ENCODE measurements around the gene VAT1L.

VAT1L gene

GRCh38 chr16:77834635-77835540, 46.5 kb downstream of the VAT1L start:
- DNase-seq (ENCODE audit: low read depth), result no peak

GRCh38 chr16:77836801-77837200, 48.4 kb downstream of the VAT1L start:
- no peak for DNase-seq (ENCODE audit: low read depth)

- DNase-seq (ENCODE audit: low read depth), result no peak
Observed at GRCh38 chr16:77838597-77839255, 50.4 kb downstream of the VAT1L start.

GRCh38 chr16:77840093-77840492, 51.7 kb downstream of the VAT1L start:
- no peak for DNase-seq (ENCODE audit: low read depth)

GRCh38 chr16:77840673-77841501, 52.5 kb downstream of the VAT1L start:
- no peak for DNase-seq (ENCODE audit: low read depth)

GRCh38 chr16:77841502-77841763, 53.1 kb downstream of the VAT1L start:
- DNase-seq (ENCODE audit: low read depth), result no peak

- DNase-seq (ENCODE audit: low read depth), result no peak
Observed at GRCh38 chr16:77842468-77842867, 54.1 kb downstream of the VAT1L start.

GRCh38 chr16:77843405-77843804, 55.0 kb downstream of the VAT1L start:
- DNase-seq (ENCODE audit: low read depth), result no peak

- no peak for DNase-seq (ENCODE audit: low read depth)
Observed at GRCh38 chr16:77844801-77845200, 56.4 kb downstream of the VAT1L start.

- no peak for DNase-seq (ENCODE audit: low read depth)
Observed at GRCh38 chr16:77849646-77850258, 61.4 kb downstream of the VAT1L start.

GRCh38 chr16:77850636-77851333, 62.4 kb downstream of the VAT1L start:
- no peak for DNase-seq (ENCODE audit: low read depth)

- no peak for DNase-seq (ENCODE audit: low read depth)
Observed at GRCh38 chr16:77853161-77853560, 64.8 kb downstream of the VAT1L start.

GRCh38 chr16:77856438-77857160, 68.2 kb downstream of the VAT1L start:
- DNase-seq (ENCODE audit: low read depth), result no peak

GRCh38 chr16:77858060-77858459, 69.7 kb downstream of the VAT1L start:
- no peak for DNase-seq (ENCODE audit: low read depth)

GRCh38 chr16:77859493-77860232, 71.3 kb downstream of the VAT1L start:
- no peak for DNase-seq (ENCODE audit: low read depth)

- DNase-seq (ENCODE audit: low read depth), result no peak
Observed at GRCh38 chr16:77860953-77861352, 72.6 kb downstream of the VAT1L start.

GRCh38 chr16:77863250-77863649, 74.9 kb downstream of the VAT1L start:
- no peak for DNase-seq (ENCODE audit: low read depth)

- no peak for DNase-seq (ENCODE audit: low read depth)
Observed at GRCh38 chr16:77866752-77867151, 78.4 kb downstream of the VAT1L start.

- no peak for DNase-seq (ENCODE audit: low read depth)
Observed at GRCh38 chr16:77868052-77868451, 79.7 kb downstream of the VAT1L start.

GRCh38 chr16:77868478-77868877, 80.1 kb downstream of the VAT1L start:
- DNase-seq (ENCODE audit: low read depth), result no peak

All from T follicular helper cell (primary cell).